Measurements from ENCODE around the gene PHF10.

DNA sequence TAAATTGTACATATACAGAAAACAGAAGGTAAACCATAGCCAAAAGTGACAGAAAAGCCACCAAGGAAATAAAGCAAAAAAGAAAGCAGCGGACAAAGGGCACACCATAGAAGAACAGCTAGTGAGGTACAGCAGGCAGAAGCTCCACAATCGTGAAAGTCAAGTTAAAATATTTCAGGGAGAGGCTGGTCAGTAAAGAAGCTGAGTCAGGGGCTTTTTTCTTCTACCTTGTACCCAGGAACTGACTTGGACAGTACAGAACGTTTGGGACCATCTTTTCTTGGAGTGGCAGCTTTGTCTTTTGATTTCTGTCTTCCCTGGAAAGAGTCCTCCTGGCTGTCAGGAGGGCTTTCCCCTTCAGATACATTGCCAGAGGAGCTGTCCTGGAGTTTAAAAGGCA, 14.3 kb downstream of the PHF10 start:
- TF ChIP-seq CTCF (IDR thresholded peaks at IDR 0.05) (no peak), POLR2A (IDR thresholded peaks at IDR 0.05) (no peak)
